ENCODE measurements around the gene PARP11.

DNA sequence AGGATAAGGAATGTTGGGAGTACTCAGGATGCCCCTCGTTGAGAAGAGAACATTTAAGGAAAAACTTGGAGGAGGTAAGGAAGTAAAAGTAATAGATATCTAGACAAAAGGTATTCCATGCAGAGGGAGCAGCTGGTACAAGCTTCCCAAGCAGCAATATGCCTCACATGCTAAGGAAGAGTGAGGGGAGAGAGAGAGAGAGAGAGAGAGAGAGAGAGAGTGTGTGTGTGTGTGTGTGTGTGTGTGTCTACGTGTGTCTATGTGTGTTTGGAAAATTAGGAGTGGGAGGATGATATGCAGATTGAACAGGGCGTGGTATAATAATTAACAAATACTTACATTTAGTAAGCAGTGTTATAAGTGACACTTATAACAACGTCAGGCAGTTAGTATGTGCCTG lies 9.2 kb upstream of the PARP11 start:
- TF ChIP-seq, protein P1, sequence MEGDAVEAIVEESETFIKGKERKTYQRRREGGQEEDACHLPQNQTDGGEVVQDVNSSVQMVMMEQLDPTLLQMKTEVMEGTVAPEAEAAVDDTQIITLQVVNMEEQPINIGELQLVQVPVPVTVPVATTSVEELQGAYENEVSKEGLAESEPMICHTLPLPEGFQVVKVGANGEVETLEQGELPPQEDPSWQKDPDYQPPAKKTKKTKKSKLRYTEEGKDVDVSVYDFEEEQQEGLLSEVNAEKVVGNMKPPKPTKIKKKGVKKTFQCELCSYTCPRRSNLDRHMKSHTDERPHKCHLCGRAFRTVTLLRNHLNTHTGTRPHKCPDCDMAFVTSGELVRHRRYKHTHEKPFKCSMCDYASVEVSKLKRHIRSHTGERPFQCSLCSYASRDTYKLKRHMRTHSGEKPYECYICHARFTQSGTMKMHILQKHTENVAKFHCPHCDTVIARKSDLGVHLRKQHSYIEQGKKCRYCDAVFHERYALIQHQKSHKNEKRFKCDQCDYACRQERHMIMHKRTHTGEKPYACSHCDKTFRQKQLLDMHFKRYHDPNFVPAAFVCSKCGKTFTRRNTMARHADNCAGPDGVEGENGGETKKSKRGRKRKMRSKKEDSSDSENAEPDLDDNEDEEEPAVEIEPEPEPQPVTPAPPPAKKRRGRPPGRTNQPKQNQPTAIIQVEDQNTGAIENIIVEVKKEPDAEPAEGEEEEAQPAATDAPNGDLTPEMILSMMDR (conservative IDR thresholded peaks at IDR 0.05; ENCODE audit: low read length): no peak
- TF ChIP-seq EZH2phosphoT487 (IDR thresholded peaks at IDR 0.05; ENCODE audit: borderline replicate concordance, low read depth, low read length): no peak
